C4-2B (cell line): ENCODE results near the gene KIF22.
"Not testable (repeated sequence)": the region's sequence is repeated elsewhere in the genome, so short reads cannot be mapped to it uniquely, and the experiment has no call there.

Experiments used
- H3K27ac ChIP-seq: fragments of 450-650 bp; 2 replicates; pipeline ENCODE4 v1.5.1; 2017
- CTCF ChIP-seq: fragments of 450-650 bp; conservative IDR thresholded peaks from 2 replicates; pipeline ENCODE4 v1.5.1; 2017; ENCODE audit warnings: mild to moderate bottlenecking
- ZFX ChIP-seq: fragments of 450-650 bp; IDR thresholded peaks from 2 replicates; pipeline ENCODE4 v1.6.1; 2017

KIF22 gene

DNA sequence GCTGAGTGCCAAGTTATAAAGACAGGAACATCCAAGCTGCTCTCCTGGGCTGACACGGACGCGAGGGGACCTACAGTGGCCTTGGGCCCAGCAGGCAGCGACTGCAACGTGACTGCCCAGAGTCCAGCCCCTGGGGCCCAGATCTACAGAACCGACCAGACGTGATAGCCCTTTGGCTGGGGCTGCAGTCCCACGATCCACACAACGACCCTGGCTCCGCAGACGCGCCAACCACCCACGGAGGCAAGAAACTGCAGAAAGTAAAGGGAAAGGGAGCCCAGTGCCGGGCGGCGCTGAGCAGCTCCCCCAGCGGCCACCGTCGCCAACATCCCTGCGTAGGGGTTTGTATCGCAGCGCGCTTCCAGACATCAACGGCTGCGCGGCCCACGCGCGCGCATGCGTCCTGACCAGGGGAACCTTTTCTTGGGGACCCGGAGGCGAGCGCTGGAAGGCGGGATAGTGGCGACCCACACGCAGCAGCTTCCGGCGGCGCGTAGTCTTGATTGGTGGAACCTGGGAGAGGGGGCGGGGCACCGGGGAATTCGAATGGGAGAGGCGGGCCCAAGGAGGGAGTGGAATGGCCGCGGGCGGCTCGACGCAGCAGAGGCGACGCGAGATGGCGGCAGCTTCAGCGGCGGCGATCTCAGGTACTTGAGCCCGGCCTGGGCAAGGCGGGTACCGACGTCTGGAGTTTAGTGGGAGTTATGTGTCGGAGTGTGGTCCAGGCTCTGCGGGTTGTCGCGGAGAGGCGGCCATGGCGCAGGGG, at the start of gene KIF22:
Gene KIF22 (plus strand): TSS at position 569 of the 766 bp plus-strand sequence. CDS start 9 bp downstream, at position 578.
- TF ChIP-seq CTCF: peak; percentile 90
- peak; percentile 43; the same call in 1 of the 2 replicates for TF ChIP-seq ZFX
- peak within 1 kb of the TSS; percentile 91 for H3K27ac ChIP-seq

GRCh38 chr16:29742683-29743275, 47.8 kb upstream of the KIF22 start:
- TF ChIP-seq CTCF: no peak
- no peak for TF ChIP-seq ZFX
- H3K27ac ChIP-seq: peak overlapping the region; percentile 98

DNA sequence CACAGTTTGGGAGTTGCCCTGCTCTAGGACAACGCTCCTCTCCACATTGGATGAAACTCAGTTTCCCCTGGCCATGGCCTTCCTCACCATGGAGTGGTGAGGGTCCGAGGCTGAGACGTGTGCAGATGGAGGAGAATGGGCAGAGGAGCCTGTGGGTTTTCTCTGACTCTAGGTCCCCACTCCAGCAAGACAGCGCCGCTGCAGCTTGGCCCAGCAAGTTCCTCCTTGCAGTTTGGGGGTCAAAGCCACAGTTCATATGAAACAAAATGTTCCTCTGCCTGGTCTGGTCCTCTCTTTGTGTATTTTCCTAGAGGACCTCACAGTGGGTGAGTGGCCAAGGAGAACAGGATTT, 47.1 kb upstream of the KIF22 start:
- no peak for TF ChIP-seq CTCF
- no peak for TF ChIP-seq ZFX
- peak overlapping the region; percentile 98 for H3K27ac ChIP-seq

DNA sequence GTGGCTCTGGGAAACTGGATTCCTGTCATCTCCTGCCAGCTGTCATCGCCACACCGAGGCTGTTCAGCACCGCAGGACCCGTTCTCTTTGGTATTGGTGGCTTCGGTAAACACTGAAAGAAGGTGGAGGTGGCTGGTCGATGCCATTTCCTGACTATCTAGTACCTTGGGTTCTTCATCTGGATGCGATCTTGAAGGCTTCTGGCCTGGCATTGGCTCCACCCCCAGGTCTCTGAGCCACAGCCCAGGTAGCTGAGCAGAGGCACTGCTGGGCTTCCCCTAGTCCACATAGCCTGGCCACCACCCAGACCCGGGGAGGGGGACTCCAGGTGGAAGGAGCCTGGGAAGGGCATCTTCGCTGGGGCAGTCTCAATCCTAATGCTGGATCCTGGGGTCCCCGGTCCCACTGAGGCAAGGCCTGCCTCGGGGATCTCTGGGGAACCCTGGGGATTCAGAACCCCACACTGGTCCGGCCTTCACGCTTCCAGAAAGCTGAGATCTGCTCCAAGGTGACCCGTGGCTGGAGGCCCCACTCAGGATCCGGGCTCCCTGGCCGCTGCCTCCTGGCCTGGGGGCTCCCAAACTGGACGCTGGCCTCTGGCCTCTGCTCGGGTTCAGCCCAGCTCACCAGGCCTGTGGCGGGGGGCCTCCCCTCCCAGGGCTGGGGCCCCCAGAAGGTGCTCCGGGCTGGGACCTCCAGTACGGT, 46.6 kb upstream of the KIF22 start:
- peak overlapping the region; percentile 98 for H3K27ac ChIP-seq
- TF ChIP-seq ZFX (no peak), CTCF (no peak)

- TF ChIP-seq ZFX: no peak
- TF ChIP-seq CTCF: no peak
- peak overlapping the region; percentile 98 for H3K27ac ChIP-seq
These were observed 45.9 kb upstream of the KIF22 start for GRCh38 chr16:29744541-29745101.

DNA sequence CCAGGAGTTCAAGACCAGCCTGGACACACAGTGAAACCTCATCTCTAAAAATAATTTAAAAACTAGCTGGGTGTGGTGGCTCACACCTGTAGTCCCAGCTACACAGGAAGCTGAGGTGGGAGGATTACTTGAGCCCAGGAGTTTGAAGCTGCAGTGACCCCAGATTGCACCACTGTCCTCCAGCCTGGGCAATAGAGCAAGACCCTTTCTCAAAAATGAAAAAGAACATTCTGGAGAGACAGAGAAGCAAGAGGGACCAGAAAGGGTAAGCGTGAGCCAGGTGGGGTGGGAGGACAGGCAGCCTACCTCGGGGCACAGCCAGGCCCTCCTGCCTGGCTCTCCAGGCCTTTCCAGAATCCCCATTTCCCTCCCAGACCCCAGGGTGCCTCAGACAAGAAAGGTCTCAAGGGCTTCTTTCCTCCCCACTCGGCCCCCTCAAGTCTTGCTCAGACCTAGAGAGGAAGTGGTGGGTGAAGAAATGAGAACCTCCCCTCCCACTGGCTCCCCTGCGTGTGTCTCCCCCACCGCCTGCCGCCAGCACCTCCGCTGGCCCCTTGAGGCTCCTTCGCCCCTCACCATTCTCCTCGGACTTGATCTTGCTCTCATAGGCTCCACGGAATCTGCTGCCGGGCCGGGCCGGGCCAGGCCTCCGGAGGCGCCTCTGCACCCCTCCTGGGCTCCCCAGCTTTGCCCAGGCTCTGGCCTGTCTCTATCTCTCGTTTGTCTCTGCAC, 45.3 kb upstream of the KIF22 start:
- peak overlapping the region; percentile 98; the same call in 1 of the 2 replicates for H3K27ac ChIP-seq
- TF ChIP-seq ZFX: no peak

DNA sequence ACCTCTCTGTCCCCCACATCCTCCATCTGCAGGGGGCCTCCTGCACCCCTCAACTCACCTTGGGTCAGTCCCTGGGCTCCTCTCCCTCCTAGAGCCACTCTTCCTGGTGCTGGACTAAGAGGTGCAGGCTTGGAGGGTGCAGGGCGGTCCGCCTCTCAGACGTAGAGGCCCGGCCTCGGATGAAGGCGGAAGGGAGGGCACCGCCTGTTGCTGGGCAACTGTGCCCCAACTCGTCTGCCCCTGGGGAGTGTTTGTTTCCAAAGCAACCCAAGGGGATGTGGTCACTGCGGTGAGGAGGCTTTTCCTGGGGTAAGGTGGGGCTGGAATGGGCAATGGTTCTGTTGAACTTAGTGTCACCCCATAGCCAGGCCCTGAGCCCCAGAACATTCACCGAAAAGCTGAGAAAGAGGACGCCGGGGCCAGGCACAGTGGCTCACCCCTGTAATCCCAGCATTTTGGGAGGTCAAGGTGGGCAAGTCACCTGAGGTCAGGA, 44.7 kb upstream of the KIF22 start, which contains the start of gene C16orf54:
Gene C16orf54 (minus strand): TSS at position 138 of the 493 bp plus-strand sequence. CDS start 1,039 bp downstream, outside the sequence.
- TF ChIP-seq ZFX (no peak), CTCF (no peak)
- peak within 1 kb of the TSS; percentile 98; the same call in 1 of the 2 replicates for H3K27ac ChIP-seq

GRCh38 chr16:29746518-29746917, 44.0 kb upstream of the KIF22 start:
- not testable (repeated sequence) for H3K27ac ChIP-seq
